ENCODE measurements around the gene LOXL1.

The LOXL1 gene

DNA sequence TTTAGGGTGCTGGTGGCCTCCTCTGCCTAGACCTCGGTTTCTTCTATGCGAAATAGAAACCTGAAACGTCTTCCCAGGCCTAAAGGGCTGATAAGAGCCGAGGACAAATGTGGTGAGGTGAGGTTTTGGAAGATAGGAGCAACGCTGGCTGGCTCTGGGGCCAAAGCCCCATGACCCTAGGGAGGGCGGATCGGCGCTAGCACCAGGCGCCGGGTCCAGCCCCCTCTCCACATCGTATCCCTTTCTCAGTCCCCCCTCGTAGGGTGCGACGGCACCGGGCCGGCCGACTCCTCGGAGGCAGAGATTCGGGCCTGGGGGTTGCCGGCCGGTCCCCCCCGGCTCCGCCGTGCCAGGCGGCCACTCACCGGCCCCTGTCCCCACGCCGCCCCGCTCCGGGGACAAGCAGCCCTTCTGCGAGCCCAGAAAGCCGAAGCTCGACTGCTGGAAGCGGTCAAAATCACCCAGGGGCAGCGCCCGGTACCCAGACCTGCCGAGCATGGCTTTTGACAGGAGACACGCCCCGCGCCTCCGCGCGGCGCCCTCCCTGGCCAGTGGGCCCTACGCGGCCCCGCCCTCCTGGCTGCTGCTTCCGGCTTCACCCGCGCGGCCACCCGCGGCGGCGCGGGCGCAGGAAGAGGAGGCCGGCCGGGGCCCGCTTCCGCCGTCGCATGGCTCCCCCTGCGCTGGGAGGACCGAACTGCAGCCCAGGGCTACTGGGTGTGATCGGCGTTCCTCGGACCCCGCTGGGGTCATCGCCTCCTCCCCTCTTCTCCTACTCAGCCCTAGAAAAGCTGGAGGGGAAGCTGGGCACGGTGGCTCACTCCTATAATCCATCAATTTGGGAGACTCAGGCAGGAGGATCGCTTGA, 65.7 kb downstream of the LOXL1 start, which contains the start of gene STOML1:
TSS of gene STOML1 (minus strand) at position 570 of the 868 bp plus-strand sequence. CDS start at position 498, 72 bp downstream.
- no peaks in the 10 kb centered on the region for H3K36me3 Mint-ChIP-seq (ENCODE audit: low read depth)
- no peaks in the 10 kb centered on the region for H3K9me3 Mint-ChIP-seq
- TF ChIP-seq, protein P1, sequence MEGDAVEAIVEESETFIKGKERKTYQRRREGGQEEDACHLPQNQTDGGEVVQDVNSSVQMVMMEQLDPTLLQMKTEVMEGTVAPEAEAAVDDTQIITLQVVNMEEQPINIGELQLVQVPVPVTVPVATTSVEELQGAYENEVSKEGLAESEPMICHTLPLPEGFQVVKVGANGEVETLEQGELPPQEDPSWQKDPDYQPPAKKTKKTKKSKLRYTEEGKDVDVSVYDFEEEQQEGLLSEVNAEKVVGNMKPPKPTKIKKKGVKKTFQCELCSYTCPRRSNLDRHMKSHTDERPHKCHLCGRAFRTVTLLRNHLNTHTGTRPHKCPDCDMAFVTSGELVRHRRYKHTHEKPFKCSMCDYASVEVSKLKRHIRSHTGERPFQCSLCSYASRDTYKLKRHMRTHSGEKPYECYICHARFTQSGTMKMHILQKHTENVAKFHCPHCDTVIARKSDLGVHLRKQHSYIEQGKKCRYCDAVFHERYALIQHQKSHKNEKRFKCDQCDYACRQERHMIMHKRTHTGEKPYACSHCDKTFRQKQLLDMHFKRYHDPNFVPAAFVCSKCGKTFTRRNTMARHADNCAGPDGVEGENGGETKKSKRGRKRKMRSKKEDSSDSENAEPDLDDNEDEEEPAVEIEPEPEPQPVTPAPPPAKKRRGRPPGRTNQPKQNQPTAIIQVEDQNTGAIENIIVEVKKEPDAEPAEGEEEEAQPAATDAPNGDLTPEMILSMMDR (IDR thresholded peaks at IDR 0.05): peak; percentile 82
- peaks cover 48% of the 10 kb centered on the region for H3K4me1 Mint-ChIP-seq
- no peak within 1 kb of the TSS for H3K27ac Mint-ChIP-seq
- H3K4me3 Mint-ChIP-seq: peak within 1 kb of the TSS; percentile 81
- peak; percentile 99 for DNase-seq
- H3K27me3 Mint-ChIP-seq (ENCODE audit: low read depth, poor library complexity): peaks cover 18% of the 10 kb centered on the region

DNA sequence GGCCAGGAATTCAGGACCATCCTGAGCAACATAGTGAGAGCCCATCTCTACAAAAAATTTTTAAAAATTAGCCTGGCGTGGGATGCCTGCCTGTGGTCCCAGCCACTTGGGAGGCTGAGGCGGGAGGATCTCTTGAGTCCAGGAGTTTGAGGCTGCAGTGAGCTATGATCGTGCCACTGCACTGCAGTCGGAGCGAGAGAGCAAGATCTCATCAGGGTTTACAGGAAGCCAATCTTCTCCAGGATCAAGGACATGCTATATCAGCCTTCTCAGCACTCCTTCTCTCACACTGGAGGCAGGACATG, 66.3 kb downstream of the LOXL1 start:
- no peak for DNase-seq
- H3K4me3 Mint-ChIP-seq: peak overlapping the region; percentile 69
- no peaks in the 10 kb centered on the region for H3K9me3 Mint-ChIP-seq
- H3K36me3 Mint-ChIP-seq (ENCODE audit: low read depth): no peaks in the 10 kb centered on the region
- H3K4me1 Mint-ChIP-seq: peaks cover 53% of the 10 kb centered on the region
- H3K27me3 Mint-ChIP-seq (ENCODE audit: low read depth, poor library complexity): peaks cover 18% of the 10 kb centered on the region
- TF ChIP-seq, protein P1 (IDR thresholded peaks at IDR 0.05): peak; percentile 1
- no peak overlapping the region for H3K27ac Mint-ChIP-seq

DNA sequence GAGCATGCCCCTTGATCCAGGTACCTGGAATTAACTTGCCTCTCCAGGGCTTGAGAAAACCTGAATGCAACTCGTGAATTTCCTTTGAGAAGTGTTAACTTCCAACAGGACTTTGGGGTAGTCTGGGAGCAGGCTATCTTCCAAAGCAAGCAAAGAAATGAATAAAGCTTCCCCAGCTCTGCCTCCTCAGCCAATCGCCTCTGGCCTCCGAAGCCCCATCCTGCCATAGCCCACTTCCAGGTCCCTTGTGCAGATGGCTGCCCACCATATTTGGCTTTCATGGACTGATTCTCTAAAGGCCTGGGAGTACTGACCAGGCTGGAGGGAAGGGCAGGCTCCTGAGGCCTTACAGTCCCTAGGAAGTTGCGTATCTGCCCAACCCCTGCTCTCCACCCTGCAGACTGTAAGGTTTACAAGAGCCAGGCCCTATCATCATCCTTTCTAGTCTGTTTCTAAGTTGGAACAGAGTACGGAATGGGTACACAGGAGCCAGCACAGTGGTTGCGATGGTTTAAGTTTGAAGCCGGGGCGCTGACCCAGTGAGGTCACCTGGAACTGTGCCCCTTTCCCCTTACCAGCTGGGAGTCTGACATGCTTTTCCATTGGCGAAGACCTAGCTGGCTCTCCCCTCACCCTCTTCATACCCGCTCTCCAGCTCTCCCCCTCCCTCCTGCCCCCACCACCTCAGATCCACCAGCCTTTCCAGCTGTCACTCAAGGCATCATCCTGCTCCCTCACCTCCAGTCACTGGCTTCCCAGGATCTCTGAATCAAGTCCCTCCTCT, 67.1 kb downstream of the LOXL1 start:
- H3K27ac Mint-ChIP-seq: no peak overlapping the region
- peaks cover 53% of the 10 kb centered on the region for H3K4me1 Mint-ChIP-seq
- H3K27me3 Mint-ChIP-seq (ENCODE audit: low read depth, poor library complexity): peaks cover 18% of the 10 kb centered on the region
- no peaks in the 10 kb centered on the region for H3K9me3 Mint-ChIP-seq
- TF ChIP-seq, protein P1 (IDR thresholded peaks at IDR 0.05): no peak
- DNase-seq: no peak
- H3K4me3 Mint-ChIP-seq: peak overlapping the region; percentile 97
- H3K36me3 Mint-ChIP-seq (ENCODE audit: low read depth): no peaks in the 10 kb centered on the region

DNA sequence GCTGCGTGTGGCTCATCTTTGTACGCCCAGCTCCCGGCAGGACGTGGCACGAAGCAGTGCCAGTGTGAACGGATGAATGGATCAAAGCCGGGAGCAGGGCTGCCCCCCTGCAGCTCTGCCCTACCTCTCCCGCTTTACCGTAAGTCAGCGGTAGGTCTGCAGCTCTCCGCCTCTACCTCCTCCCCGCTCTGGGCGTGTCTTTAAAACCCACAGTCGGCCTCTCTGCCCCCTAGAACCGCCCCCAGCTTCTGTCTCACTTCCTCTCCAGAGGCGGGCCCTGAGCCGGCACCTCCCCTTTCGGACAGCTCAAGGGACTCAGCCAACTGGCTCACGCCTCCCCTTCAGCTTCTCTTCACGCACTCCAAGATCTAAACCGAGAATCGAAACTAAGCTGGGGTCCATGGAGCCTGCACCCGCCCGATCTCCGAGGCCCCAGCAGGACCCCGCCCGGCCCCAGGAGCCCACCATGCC, 68.2 kb downstream of the LOXL1 start, which contains the start of gene PML:
TSS of gene PML (plus strand) at position 304 of the 471 bp plus-strand sequence. CDS start at position 401, 97 bp downstream.
- H3K36me3 Mint-ChIP-seq (ENCODE audit: low read depth): peaks cover 7% of the 10 kb centered on the region
- TF ChIP-seq, protein P1 (IDR thresholded peaks at IDR 0.05): no peak
- peak within 1 kb of the TSS; percentile 93 for H3K27ac Mint-ChIP-seq
- peaks cover 57% of the 10 kb centered on the region for H3K4me1 Mint-ChIP-seq
- peak within 1 kb of the TSS; percentile 97 for H3K4me3 Mint-ChIP-seq
- peaks cover 13% of the 10 kb centered on the region for H3K27me3 Mint-ChIP-seq (ENCODE audit: low read depth, poor library complexity)
- H3K9me3 Mint-ChIP-seq: no peaks in the 10 kb centered on the region
- DNase-seq: peak; percentile 93

DNA sequence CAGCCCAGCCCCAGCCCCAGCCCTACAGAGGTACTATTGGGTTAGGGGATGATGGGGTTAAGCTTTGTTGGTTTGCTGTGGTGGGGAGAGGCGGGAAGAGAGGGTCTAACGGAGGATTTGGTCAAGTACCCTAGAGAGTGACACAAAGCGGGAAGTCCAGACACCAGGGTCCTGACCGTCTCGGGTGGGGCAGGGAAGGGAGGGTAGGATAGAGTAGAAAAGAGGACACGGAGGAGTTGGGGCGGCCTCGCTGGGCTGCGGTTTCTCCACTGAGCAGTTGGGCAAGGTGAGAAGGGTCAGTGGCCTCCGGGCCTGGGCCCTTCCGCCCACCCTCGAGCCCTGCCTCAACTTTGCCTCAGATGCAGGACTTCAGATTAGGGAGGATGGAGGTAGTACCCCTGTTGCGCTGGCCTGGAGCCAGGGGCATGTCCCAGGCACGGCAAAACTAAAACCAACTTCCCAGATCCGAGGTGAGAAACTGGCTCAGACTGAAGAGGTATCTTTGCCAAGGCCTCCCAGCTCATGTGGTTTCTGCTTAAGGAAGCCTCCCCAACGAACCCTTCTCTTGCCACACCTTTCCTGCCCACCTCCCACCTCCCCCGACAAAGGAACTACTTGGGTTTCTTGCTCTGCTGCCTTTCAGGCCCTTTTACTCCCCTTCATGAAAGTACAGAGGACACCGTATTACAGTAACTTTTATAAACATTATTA, 68.8 kb downstream of the LOXL1 start:
- Mint-ChIP-seq H3K27me3 (ENCODE audit: low read depth, poor library complexity) (peaks cover 12% of the 10 kb centered on the region), H3K27ac (peak overlapping the region; percentile 93), H3K9me3 (no peaks in the 10 kb centered on the region), H3K4me1 (peaks cover 57% of the 10 kb centered on the region), H3K36me3 (ENCODE audit: low read depth) (peaks cover 7% of the 10 kb centered on the region), H3K4me3 (peak overlapping the region; percentile 97)
- TF ChIP-seq, protein P1 (IDR thresholded peaks at IDR 0.05): no peak
- no peak for DNase-seq

All from nephron progenitor cell (in vitro differentiated cells).